H1 (cell line): Measurements from ENCODE around the gene TTC9. TPM values are rescaled to one million over a fixed set of nuclear protein-coding genes. Genes with fewer than 3 reads are reported as not detected.
A peak's percentile ranks its signal among the peaks of the same experiment; 100 is the strongest.

Experiments used
- CTCF ChIA-PET: fragments of 300-600 bp; sonication (Branson Sonifier 250); formaldehyde crosslinking; loops from one replicate; lab custom pipeline; 2021; ENCODE audit not compliant: partially characterized antibody; lab: Charles Lee
- POLR2A ChIA-PET: fragments of 300-600 bp; sonication (Branson Sonifier 250); formaldehyde crosslinking; loops from one replicate; lab custom pipeline; 2021; ENCODE audit warnings: inconsistent platforms; ENCODE audit not compliant: partially characterized antibody; lab: Charles Lee
- DNase-seq, 2 experiments: peaks; one replicate each; pipeline versions ENCODE4 v3.0.0 to v3.0.0-alpha.2; 2010 to 2022; ENCODE audit warnings: low spot score in 2 of 2, low read depth in 1 of 2, mixed read lengths in 1 of 2
- FAIRE-seq: peaks from 2 replicates; lab custom pipeline; 2011; peaks lifted over from hg19 to GRCh38; lab: Jason Lieb, UNC
- H2AFZ ChIP-seq: 2 replicates; pipeline ENCODE4 v1.8.1; 2012; ENCODE audit warnings: low read length, inconsistent platforms
- H2AK5ac ChIP-seq: 2 replicates; pipeline ENCODE4 v1.6.1; 2013; ENCODE audit warnings: low read depth, low read length
- H2BK120ac ChIP-seq: replicated peaks from 2 replicates; pipeline ENCODE3; 2013; ENCODE audit warnings: low read depth, low read length, inconsistent platforms
- H2BK12ac ChIP-seq: 2 replicates; pipeline ENCODE4 v1.6.1; 2013; ENCODE audit warnings: low read depth, low read length
- H2BK15ac ChIP-seq: 2 replicates; pipeline ENCODE4 v1.6.1; 2013; ENCODE audit warnings: low read length
- H2BK20ac ChIP-seq: 2 replicates; pipeline ENCODE4 v1.6.1; 2013; ENCODE audit warnings: low read length
- H2BK5ac ChIP-seq: 2 replicates; pipeline ENCODE4 v1.6.1; 2013; ENCODE audit warnings: low read depth, low read length
- H3K14ac ChIP-seq: 2 replicates; pipeline ENCODE4 v1.6.1; 2013; ENCODE audit warnings: inconsistent platforms; ENCODE audit not compliant: insufficient read length
- H3K18ac ChIP-seq: 2 replicates; pipeline ENCODE4 v1.6.1; 2013; ENCODE audit warnings: low read length; ENCODE audit errors: extremely low read depth
- H3K23ac ChIP-seq: 2 replicates; pipeline ENCODE4 v1.6.1; 2013; ENCODE audit warnings: inconsistent platforms; ENCODE audit not compliant: insufficient read length
- H3K23me2 ChIP-seq: 2 replicates; pipeline ENCODE4 v1.6.1; 2013; ENCODE audit warnings: low read depth, low read length
- H3K27ac ChIP-seq: 2 replicates; pipeline ENCODE4 v1.6.1; 2011; ENCODE audit warnings: low read depth, low read length, inconsistent platforms
- H3K27me3 ChIP-seq, 4 experiments: replicated peaks in 1 of 4; 1 replicate in 1 of 4; 2 replicates in 3 of 4; pipeline versions ENCODE4 v1.6.1 to v1.8.1; 2011 to 2013; ENCODE audit warnings: low read length in 3 of 4, mild to moderate bottlenecking in 3 of 4, inconsistent platforms in 2 of 4, mixed read lengths in 2 of 4, moderate library complexity in 1 of 4; ENCODE audit not compliant: control insufficient read depth in 3 of 4, insufficient read depth in 3 of 4; ENCODE audit errors: extremely low read depth in 1 of 4
- H3K36me3 ChIP-seq, 4 experiments: 2 replicates each; pipeline versions ENCODE4 v1.6.1 to v1.8.1; 2011 to 2013; ENCODE audit warnings: mild to moderate bottlenecking in 4 of 4, low read length in 3 of 4, moderate library complexity in 2 of 4, control low read depth in 1 of 4, inconsistent platforms in 1 of 4; ENCODE audit not compliant: insufficient read depth in 4 of 4, control insufficient read depth in 2 of 4
- H3K4ac ChIP-seq: replicated peaks from 2 replicates; pipeline ENCODE3; 2013; ENCODE audit warnings: low read length, low read depth, mixed read lengths, inconsistent platforms; ENCODE audit not compliant: insufficient read length
- H3K4me1 ChIP-seq, 4 experiments: replicated peaks in 1 of 4; 1 replicate in 1 of 4; 2 replicates in 3 of 4; pipeline versions ENCODE4 v1.6.1 to v1.8.1; 2011 to 2013; ENCODE audit warnings: low read length in 3 of 4, inconsistent platforms in 2 of 4, mixed read lengths in 1 of 4; ENCODE audit not compliant: insufficient read depth in 4 of 4, control insufficient read depth in 3 of 4
- H3K4me2 ChIP-seq, 2 experiments: 2 replicates each; pipeline versions ENCODE4 v1.6.1 to v1.8.1; 2011 to 2013; ENCODE audit warnings: low read depth in 2 of 2, low read length in 2 of 2, control low read depth in 1 of 2, inconsistent platforms in 1 of 2, mild to moderate bottlenecking in 1 of 2; ENCODE audit not compliant: insufficient read depth in 1 of 2
- H3K4me3 ChIP-seq, 4 experiments: fragments of 200-600, 300-600 bp in 1 of 4; sonication (generic), shearing (Covaris generic), sonication (Bioruptor Twin) in 1 of 4; 2 replicates each; pipeline versions ENCODE4 v1.5.1 to v1.8.1; 2011 to 2016; ENCODE audit warnings: low read length in 4 of 4, low read depth in 3 of 4, control low read depth in 2 of 4, inconsistent platforms in 2 of 4, mild to moderate bottlenecking in 2 of 4, mixed read lengths in 1 of 4, moderate library complexity in 1 of 4; ENCODE audit not compliant: insufficient read depth in 2 of 4; ENCODE audit errors: extremely low read depth in 1 of 4
- H3K56ac ChIP-seq: replicated peaks from 2 replicates; pipeline ENCODE3; 2013; ENCODE audit warnings: low read depth, mild to moderate bottlenecking, mixed read lengths, low read length, inconsistent platforms; ENCODE audit not compliant: insufficient read length
- H3K79me1 ChIP-seq: 2 replicates; pipeline ENCODE4 v1.6.1; 2013; ENCODE audit warnings: low read depth, low read length, control low read depth
- H3K79me2 ChIP-seq, 2 experiments: 2 replicates each; pipeline versions ENCODE4 v1.6.1 to v1.8.1; 2012 to 2013; ENCODE audit warnings: low read length in 2 of 2, mild to moderate bottlenecking in 2 of 2, inconsistent platforms in 1 of 2; ENCODE audit not compliant: insufficient read depth in 2 of 2, control insufficient read depth in 1 of 2
- H3K9ac ChIP-seq, 4 experiments: replicated peaks in 1 of 4; 1 replicate in 1 of 4; 2 replicates in 3 of 4; pipeline versions ENCODE4 v1.6.1 to v1.8.1; 2011 to 2013; ENCODE audit warnings: low read depth in 3 of 4, low read length in 3 of 4, control low read depth in 2 of 4, mild to moderate bottlenecking in 2 of 4, moderate library complexity in 2 of 4, inconsistent platforms in 1 of 4; ENCODE audit errors: extremely low read depth in 1 of 4
- H3K9me3 ChIP-seq, 2 experiments: 2 replicates each; pipeline versions ENCODE4 v1.6.1 to v1.8.1; 2012 to 2013; ENCODE audit warnings: mild to moderate bottlenecking in 2 of 2, moderate library complexity in 2 of 2, control low read depth in 1 of 2, inconsistent platforms in 1 of 2, low read depth in 1 of 2, low read length in 1 of 2, mixed read lengths in 1 of 2; ENCODE audit not compliant: insufficient read depth in 2 of 2
- H4K20me1 ChIP-seq, 2 experiments: replicated peaks in 1 of 2; 2 replicates each; pipeline versions ENCODE3 to v1.8.1; 2011 to 2013; ENCODE audit warnings: inconsistent platforms in 2 of 2, low read length in 2 of 2, mild to moderate bottlenecking in 1 of 2; ENCODE audit not compliant: insufficient read depth in 2 of 2, control insufficient read depth in 1 of 2
- H4K5ac ChIP-seq: 2 replicates; pipeline ENCODE4 v1.6.1; 2013; ENCODE audit warnings: low read length, low read depth, mixed read lengths, inconsistent platforms; ENCODE audit not compliant: insufficient read length
- H4K8ac ChIP-seq: 2 replicates; pipeline ENCODE4 v1.8.0; 2013; ENCODE audit warnings: mild to moderate bottlenecking, moderate library complexity, low read length, inconsistent platforms; ENCODE audit not compliant: insufficient read depth; ENCODE audit errors: extremely low read depth
- H4K91ac ChIP-seq: replicated peaks from 2 replicates; pipeline ENCODE3; 2013; ENCODE audit warnings: low read length, mixed read lengths, inconsistent platforms; ENCODE audit not compliant: insufficient read length
- BACH1 ChIP-seq: IDR thresholded peaks from 2 replicates; pipeline ENCODE4 v1.6.1; 2012; ENCODE audit warnings: low read length, improper control_type of control experiment
- HDAC6 ChIP-seq: IDR thresholded peaks from one replicate; pipeline ENCODE4 v1.7.1; 2012; ENCODE audit warnings: low read depth, mild to moderate bottlenecking, inconsistent platforms, low read length, moderate library complexity
- WGBS, 2 experiments: shearing (Covaris generic) in 1 of 2; methylation state at CpG; one replicate each; pipeline versions ENCODE4 v1.1.6 to v1.1.7; 2013 to 2015; ENCODE audit warnings: low lambda C conversion rate in 2 of 2, mixed read lengths in 2 of 2, inconsistent platforms in 1 of 2, low coverage in 1 of 2, missing lambda C conversion rate in 1 of 2; ENCODE audit not compliant: insufficient replicate concordance in 2 of 2, insufficient coverage in 1 of 2, insufficient read length in 1 of 2; ENCODE audit errors: extremely low coverage in 1 of 2, missing lambda C conversion rate in 1 of 2; 5-methylcytosine and 5-hydroxymethylcytosine counted together
- polyA plus RNA-seq, 7 experiments: library from polyadenylated mRNA; depleted of rRNA in 3 of 7; stranded (reverse) in 5 of 7; unstranded in 2 of 7; fragments of >200 nt in 5 of 7; fragments of 200-250 nt in 2 of 7; gene quantifications; 1 replicate in 5 of 7; 2 replicates in 1 of 7; 4 replicates in 1 of 7; pipeline versions ENCODE4 v1.2.1 to v1.2.3, GENCODE V29; 2011 to 2013; ENCODE audit warnings: missing spikeins in 2 of 7, mixed read lengths in 2 of 7
- total RNA-seq: library from RNA; stranded (reverse); fragmentation: NEBNext Ultra II Directional; extraction: Animal tissue kit (Norgen Biotek cat#: 25700); gene quantifications from 2 replicates; pipeline ENCODE4 v1.2.1, GENCODE V29; 2021
- TF ChIP-seq, protein P1 (sequence below), 3 experiments: IDR thresholded peaks; 1 replicate in 2 of 3; 2 replicates in 1 of 3; pipeline versions ENCODE4 v1.5.1 to v1.6.1; 2011; ENCODE audit warnings: low read length in 3 of 3, mild to moderate bottlenecking in 3 of 3, inconsistent platforms in 2 of 3, low read depth in 1 of 3, moderate library complexity in 1 of 3; ENCODE audit not compliant: insufficient read depth in 1 of 3; ENCODE audit errors: control extremely low read depth in 1 of 3
- TF ChIP-seq, protein P2 (sequence below): IDR thresholded peaks from 2 replicates; pipeline ENCODE4 v1.6.1; 2012; ENCODE audit warnings: inconsistent platforms

Gene TTC9
- total and polyA plus RNA-seq, 2 of the 8 experiments (the other 6 are each of a cell fraction or from before 2014, with no cell fraction given) = 21.0 to 29.5 TPM

DNA sequence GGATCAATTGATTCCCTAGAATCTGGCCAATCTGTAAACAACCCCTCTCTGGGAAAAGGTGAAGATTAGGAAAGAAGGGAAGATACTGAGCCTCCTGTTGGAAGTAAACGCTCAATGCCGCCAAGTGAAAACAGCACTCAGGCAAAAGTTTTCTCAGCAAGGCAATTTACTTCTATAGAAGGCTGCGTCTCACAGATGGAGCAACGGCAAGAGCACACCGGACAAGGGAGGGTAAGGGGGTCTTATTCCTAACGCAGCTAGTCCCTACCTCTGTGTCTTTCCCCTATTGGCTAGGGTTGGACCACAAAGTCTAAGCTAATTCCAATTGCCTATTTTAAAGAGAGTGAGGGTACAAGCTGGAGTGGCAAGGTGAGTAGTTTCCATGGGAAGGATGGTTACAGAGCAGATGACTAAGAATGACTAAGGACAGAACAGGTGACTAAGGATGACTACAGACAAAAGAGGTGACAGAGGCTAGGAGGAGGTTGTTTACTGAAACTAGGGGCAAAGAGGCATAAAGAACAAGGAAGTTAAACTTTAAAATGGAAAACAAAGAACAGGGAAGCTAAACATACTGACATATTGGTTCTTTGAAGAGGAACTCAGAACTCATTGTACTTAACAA, 5.6 kb upstream of the TTC9 start:
- H4K20me1 ChIP-seq = no peaks in the 10 kb centered on the region
- H2BK15ac ChIP-seq = no peak overlapping the region
- no peaks in the 10 kb centered on the region for H3K79me1 ChIP-seq
- peaks cover 2% of the 10 kb centered on the region for H3K23me2 ChIP-seq
- no peaks in the 10 kb centered on the region for H3K36me3 ChIP-seq
- no peak overlapping the region for H4K8ac ChIP-seq
- H2BK20ac ChIP-seq = no peak overlapping the region
- CTCF ChIA-PET = interaction anchor here (0.8 to 5.5 kb wide), 4 partner anchors 13 to 78 kb away, joined by 3 to 43 read pairs (median 8); no protein-coding TSS in a partner anchor
- DNase-seq (no peak), FAIRE-seq (no peak)
- no peak overlapping the region for H3K14ac ChIP-seq
- H3K4ac ChIP-seq = no peak overlapping the region
- no peak overlapping the region for H2BK5ac ChIP-seq
- no peak overlapping the region for H4K5ac ChIP-seq
- H3K4me3 ChIP-seq = no peak overlapping the region
- no peaks in the 10 kb centered on the region for H3K27me3 ChIP-seq
- 90% methylated on average over 6 of the region's 6 CpGs; no CpG with 5 or more reads in 1 of the 2 experiments for WGBS, 2 experiments
- H2AK5ac ChIP-seq = no peak overlapping the region
- no peak overlapping the region for H2BK12ac ChIP-seq
- H3K4me2 ChIP-seq = no peak overlapping the region
- H3K9me3 ChIP-seq = no peaks in the 10 kb centered on the region
- TF ChIP-seq BACH1 = peak; percentile 27; the same call in 1 of the 2 replicates
- TF ChIP-seq, protein P1, sequence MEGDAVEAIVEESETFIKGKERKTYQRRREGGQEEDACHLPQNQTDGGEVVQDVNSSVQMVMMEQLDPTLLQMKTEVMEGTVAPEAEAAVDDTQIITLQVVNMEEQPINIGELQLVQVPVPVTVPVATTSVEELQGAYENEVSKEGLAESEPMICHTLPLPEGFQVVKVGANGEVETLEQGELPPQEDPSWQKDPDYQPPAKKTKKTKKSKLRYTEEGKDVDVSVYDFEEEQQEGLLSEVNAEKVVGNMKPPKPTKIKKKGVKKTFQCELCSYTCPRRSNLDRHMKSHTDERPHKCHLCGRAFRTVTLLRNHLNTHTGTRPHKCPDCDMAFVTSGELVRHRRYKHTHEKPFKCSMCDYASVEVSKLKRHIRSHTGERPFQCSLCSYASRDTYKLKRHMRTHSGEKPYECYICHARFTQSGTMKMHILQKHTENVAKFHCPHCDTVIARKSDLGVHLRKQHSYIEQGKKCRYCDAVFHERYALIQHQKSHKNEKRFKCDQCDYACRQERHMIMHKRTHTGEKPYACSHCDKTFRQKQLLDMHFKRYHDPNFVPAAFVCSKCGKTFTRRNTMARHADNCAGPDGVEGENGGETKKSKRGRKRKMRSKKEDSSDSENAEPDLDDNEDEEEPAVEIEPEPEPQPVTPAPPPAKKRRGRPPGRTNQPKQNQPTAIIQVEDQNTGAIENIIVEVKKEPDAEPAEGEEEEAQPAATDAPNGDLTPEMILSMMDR (IDR thresholded peaks at IDR 0.05; ENCODE audit: control extremely low read depth in 1 of 3, insufficient read depth in 1 of 3, low read depth in 1 of 3, low read length in 3 of 3) = peak in 1 of 3 experiments; percentile 3; a peak in 1 of 4 replicates
- no peak for TF ChIP-seq HDAC6
- TF ChIP-seq, protein P2, sequence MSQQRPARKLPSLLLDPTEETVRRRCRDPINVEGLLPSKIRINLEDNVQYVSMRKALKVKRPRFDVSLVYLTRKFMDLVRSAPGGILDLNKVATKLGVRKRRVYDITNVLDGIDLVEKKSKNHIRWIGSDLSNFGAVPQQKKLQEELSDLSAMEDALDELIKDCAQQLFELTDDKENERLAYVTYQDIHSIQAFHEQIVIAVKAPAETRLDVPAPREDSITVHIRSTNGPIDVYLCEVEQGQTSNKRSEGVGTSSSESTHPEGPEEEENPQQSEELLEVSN = no peak
- no peak overlapping the region for H3K9ac ChIP-seq
- no peak overlapping the region for H3K18ac ChIP-seq
- no peak overlapping the region for H4K91ac ChIP-seq
- no peak overlapping the region for H3K23ac ChIP-seq
- peaks cover 0 to 9% (median 1%) of the 10 kb centered on the region in 4 experiments; a peak in 3 of 7 replicates for H3K4me1 ChIP-seq
- no peak overlapping the region for H3K27ac ChIP-seq
- H3K56ac ChIP-seq = no peak overlapping the region
- POLR2A ChIA-PET = interaction anchor here (1.3 to 2.1 kb wide), 2 partner anchors 13 to 18 kb away, joined by 5 read pairs; no protein-coding TSS in a partner anchor
- peaks cover 0 to 24% of the 10 kb centered on the region in 2 experiments; a peak in 2 of 4 replicates for H3K79me2 ChIP-seq
- H2AFZ ChIP-seq = no peak overlapping the region
- H2BK120ac ChIP-seq = no peak overlapping the region
